KMS-11 (cell line): ENCODE measurements around the gene RBBP4.
"Not testable (repeated sequence)": the region's sequence is repeated elsewhere in the genome, so short reads cannot be mapped to it uniquely, and the experiment has no call there.

Experiments used
- H2AFZ ChIP-seq: fragments of 200-600 bp; sonication (generic); 2 replicates; pipeline ENCODE4 v1.6.1; 2016; ENCODE audit warnings: antibody characterized with exemption, mixed run types, low read depth
- H3K27ac ChIP-seq: fragments of 200-600 bp; sonication (generic); 2 replicates; pipeline ENCODE4 v1.6.1; 2016; ENCODE audit warnings: mild to moderate bottlenecking, mixed run types
- H3K27me3 ChIP-seq: fragments of 200-600 bp; sonication (generic); 2 replicates; pipeline ENCODE4 v1.6.1; 2017; ENCODE audit warnings: mild to moderate bottlenecking, low read depth, mixed run types, moderate library complexity; ENCODE audit not compliant: insufficient read depth
- H3K36me3 ChIP-seq: fragments of 200-600 bp; sonication (generic); 2 replicates; pipeline ENCODE4 v1.6.1; 2017; ENCODE audit warnings: mild to moderate bottlenecking, mixed run types; ENCODE audit not compliant: insufficient read depth
- H3K4me1 ChIP-seq: fragments of 200-600 bp; sonication (generic); 2 replicates; pipeline ENCODE4 v1.6.1; 2016; ENCODE audit warnings: mild to moderate bottlenecking, low read depth, mixed run types; ENCODE audit not compliant: poor library complexity, severe bottlenecking
- H3K4me2 ChIP-seq: fragments of 200-600 bp; sonication (generic); 2 replicates; pipeline ENCODE4 v1.7.0; 2016; ENCODE audit warnings: mild to moderate bottlenecking, mixed run types
- H3K4me3 ChIP-seq: fragments of 200-600 bp; sonication (generic); IDR thresholded peaks from 2 replicates; pipeline ENCODE4 v1.6.1; 2017; ENCODE audit warnings: low read depth, low read length, mixed read lengths; ENCODE audit not compliant: insufficient read depth
- H3K79me2 ChIP-seq: fragments of 200-600 bp; sonication (generic); 2 replicates; pipeline ENCODE4 v1.6.1; 2016; ENCODE audit warnings: low read depth, mixed run types; ENCODE audit not compliant: insufficient read depth
- H3K9ac ChIP-seq: fragments of 200-600 bp; sonication (generic); 2 replicates; pipeline ENCODE4 v1.6.1; 2016; ENCODE audit warnings: mild to moderate bottlenecking, mixed run types
- H4K20me1 ChIP-seq: fragments of 200-600 bp; sonication (generic); 2 replicates; pipeline ENCODE4 v1.6.1; 2016; ENCODE audit warnings: mild to moderate bottlenecking, mixed run types; ENCODE audit not compliant: insufficient read depth
- CTCF ChIP-seq: fragments of 200-600 bp; sonication (generic); conservative IDR thresholded peaks from 2 replicates; pipeline ENCODE4 v1.6.1; 2017; ENCODE audit warnings: low read depth, mild to moderate bottlenecking, antibody characterized with exemption, low read length, moderate library complexity, mixed read lengths

Gene RBBP4

DNA sequence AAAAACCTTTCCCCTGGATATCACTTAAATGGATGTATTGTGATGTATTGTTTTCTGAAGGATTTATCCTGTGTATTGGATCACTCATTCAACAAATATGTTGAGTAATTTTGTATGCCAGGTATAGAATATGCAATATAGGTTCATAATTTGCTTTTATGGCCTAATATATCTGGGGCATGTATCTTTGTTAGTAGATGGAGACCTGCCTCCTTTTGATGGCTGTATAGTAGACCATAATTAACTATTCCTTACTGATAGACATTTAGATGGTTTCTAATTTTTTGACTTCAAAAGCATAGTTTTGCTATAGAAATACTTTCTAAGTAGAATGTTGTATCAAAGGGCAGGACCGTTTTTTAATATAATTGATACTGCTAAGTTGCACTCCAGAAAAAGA, 8.6 kb downstream of the RBBP4 start:
- TF ChIP-seq CTCF, result no peak
- Histone ChIP-seq H3K79me2 (peaks cover 79% of the 10 kb centered on the region), H3K4me3 (no peak overlapping the region), H3K27ac (no peak overlapping the region), H3K9ac (no peak overlapping the region), H2AFZ (no peak overlapping the region), H3K4me2 (no peak overlapping the region), H3K36me3 (peaks cover 34% of the 10 kb centered on the region), H3K27me3 (no peaks in the 10 kb centered on the region), H4K20me1 (0 out of 2 replicates have a peak, but pooled peaks cover 8% of the 10 kb centered on the region), H3K4me1 (peaks cover 8% of the 10 kb centered on the region)

- Histone ChIP-seq H3K27me3 (no peaks in the 10 kb centered on the region), H3K4me2 (no peak overlapping the region), H3K36me3 (peaks cover 21% of the 10 kb centered on the region; the same call in 1 of the 2 replicates), H3K9ac (no peak overlapping the region), H4K20me1 (no peaks in the 10 kb centered on the region; the same call in none of the 2 replicates), H2AFZ (no peak overlapping the region), H3K79me2 (peaks cover 43% of the 10 kb centered on the region), H3K4me1 (no peaks in the 10 kb centered on the region), H3K4me3 (no peak overlapping the region), H3K27ac (no peak overlapping the region)
- no peak for TF ChIP-seq CTCF
Observed at GRCh38 chr1:32665915-32666314, 14.9 kb downstream of the RBBP4 start.

DNA sequence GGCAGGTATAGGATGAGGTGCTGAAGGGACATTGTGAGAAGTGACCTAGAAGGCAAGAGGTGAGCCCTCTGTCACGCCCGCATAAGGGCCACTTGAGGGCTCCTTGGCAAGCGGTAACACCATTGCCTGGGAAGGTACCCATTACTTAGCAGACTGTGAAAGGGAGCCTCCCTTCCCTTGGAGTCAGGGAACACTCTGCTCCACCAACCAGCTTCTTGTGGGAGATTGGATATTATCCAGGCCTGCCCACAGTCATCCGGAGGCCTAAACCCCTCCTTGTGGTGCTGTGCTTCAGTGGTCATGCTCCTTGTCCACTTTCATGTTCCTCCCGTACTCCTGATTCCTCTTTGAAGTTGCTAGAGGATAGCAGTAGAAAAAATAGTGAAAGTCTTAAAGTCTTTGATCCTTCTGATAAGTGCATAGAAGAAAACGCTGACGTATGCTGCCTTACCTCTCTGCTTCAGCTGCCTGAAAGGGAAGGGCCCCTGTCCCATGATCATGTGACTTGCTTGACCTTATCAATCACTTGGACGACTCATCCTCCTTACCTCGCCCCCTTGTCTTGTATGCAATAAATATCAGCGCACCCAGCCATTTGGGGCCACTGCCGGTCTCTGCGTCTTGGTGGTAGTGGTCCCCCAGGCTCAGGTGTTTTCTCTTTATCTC, 16.0 kb downstream of the RBBP4 start:
- no peak overlapping the region for H3K9ac ChIP-seq
- H3K4me1 ChIP-seq, result no peaks in the 10 kb centered on the region
- H3K27ac ChIP-seq, result no peak overlapping the region
- no peak overlapping the region for H3K4me2 ChIP-seq
- peaks cover 32% of the 10 kb centered on the region for H3K79me2 ChIP-seq
- H3K36me3 ChIP-seq, result peaks cover 19% of the 10 kb centered on the region; the same call in 1 of the 2 replicates
- no peak overlapping the region for H3K4me3 ChIP-seq
- TF ChIP-seq CTCF, result no peak
- no peaks in the 10 kb centered on the region for H3K27me3 ChIP-seq
- no peaks in the 10 kb centered on the region; the same call in none of the 2 replicates for H4K20me1 ChIP-seq
- H2AFZ ChIP-seq, result no peak overlapping the region

DNA sequence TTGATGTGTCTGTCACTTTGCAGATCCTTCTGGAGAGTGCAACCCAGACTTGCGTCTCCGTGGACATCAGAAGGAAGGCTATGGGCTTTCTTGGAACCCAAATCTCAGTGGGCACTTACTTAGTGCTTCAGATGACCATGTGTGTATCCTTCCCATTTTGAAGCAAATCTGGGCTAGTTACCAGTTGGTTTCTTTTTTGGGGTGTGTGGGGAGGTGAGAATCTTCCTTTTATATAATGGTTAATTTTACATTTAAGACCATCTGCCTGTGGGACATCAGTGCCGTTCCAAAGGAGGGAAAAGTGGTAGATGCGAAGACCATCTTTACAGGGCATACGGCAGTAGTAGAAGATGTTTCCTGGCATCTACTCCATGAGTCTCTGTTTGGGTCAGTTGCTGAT, 17.7 kb downstream of the RBBP4 start:
- H3K36me3 ChIP-seq, result peaks cover 17% of the 10 kb centered on the region; the same call in 1 of the 2 replicates
- H3K79me2 ChIP-seq, result peaks cover 25% of the 10 kb centered on the region

DNA sequence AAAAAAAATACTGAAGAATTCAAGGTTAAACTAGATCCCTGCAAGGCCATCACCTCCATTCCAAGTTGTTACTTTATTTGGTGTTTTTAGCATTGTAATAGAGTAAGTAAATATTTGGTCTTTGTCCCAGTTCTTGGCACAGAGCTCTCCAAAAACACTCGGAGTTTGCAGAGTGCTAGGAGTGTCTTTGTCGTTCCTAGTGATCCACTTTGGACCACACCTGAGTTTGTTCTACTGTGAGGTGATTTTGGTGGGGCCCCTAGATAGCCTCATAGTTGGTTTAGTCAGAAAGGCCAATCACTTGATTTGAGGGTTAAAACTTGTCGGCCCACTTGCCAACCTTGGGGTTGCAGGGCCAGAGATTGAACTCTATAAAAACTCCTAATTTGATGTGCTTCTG, 25.9 kb downstream of the RBBP4 start:
- Histone ChIP-seq H3K27me3 (no peaks in the 10 kb centered on the region), H3K27ac (no peak overlapping the region), H3K36me3 (peaks cover 14% of the 10 kb centered on the region; the same call in 1 of the 2 replicates), H3K4me3 (no peak overlapping the region), H3K4me1 (no peaks in the 10 kb centered on the region), H3K79me2 (no peaks in the 10 kb centered on the region; the same call in 1 of the 2 replicates), H4K20me1 (no peaks in the 10 kb centered on the region), H3K4me2 (no peak overlapping the region), H2AFZ (no peak overlapping the region), H3K9ac (no peak overlapping the region)
- no peak for TF ChIP-seq CTCF

More for the DNA sequence above, 17.7 kb downstream of the RBBP4 start:
- not testable (repeated sequence) for H3K4me1 ChIP-seq, H4K20me1 ChIP-seq, H3K4me2 ChIP-seq, H3K9ac ChIP-seq, H3K4me3 ChIP-seq, H2AFZ ChIP-seq, H3K27ac ChIP-seq, H3K27me3 ChIP-seq

DNA sequence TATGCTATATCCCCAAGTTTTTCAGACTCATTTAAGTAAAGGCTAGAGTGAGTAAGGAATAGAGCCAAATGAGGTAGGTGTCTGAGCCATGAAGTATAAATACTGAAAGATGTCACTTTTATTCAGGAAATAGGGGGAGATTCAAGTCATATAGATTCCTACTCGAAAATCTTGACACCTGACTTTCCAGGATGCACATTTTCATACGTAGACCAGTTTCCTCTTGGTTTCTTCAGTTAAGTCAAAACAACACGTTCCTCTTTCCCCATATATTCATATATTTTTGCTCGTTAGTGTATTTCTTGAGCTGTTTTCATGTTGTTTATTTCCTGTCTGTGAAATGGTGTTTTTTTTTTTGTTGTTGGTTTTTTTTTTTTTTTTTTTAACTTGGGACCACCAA, 29.0 kb downstream of the RBBP4 start:
- peaks cover 14% of the 10 kb centered on the region; the same call in 1 of the 2 replicates for H3K36me3 ChIP-seq
- H3K27ac ChIP-seq, H4K20me1 ChIP-seq: not testable (repeated sequence)

More for the DNA sequence above, 29.0 kb downstream of the RBBP4 start:
- H2AFZ ChIP-seq, H3K27me3 ChIP-seq, H3K9ac ChIP-seq, H3K4me3 ChIP-seq, H3K4me2 ChIP-seq, H3K79me2 ChIP-seq: not testable (repeated sequence)
- H3K4me1 ChIP-seq, result peaks cover 12% of the 10 kb centered on the region
